Neural crest cell (in vitro differentiated cells): Measurements from ENCODE around the gene INO80B. TPM values are rescaled to one million over a fixed set of nuclear protein-coding genes. Genes with fewer than 3 reads are reported as not detected.
"Not testable (repeated sequence)": the region's sequence is repeated elsewhere in the genome, so short reads cannot be mapped to it uniquely, and the experiment has no call there.

Experiments used
- DNase-seq: peaks from one replicate; pipeline ENCODE4 v3.0.0; 2021; ENCODE audit warnings: low read depth, mixed read lengths, low spot score
- H3K27ac Mint-ChIP-seq: one replicate; pipeline ENCODE4 v1.8.0; 2021; ENCODE audit warnings: mild to moderate bottlenecking, mixed read lengths; ENCODE audit not compliant: unreplicated experiment
- H3K27me3 Mint-ChIP-seq: 2 replicates; pipeline ENCODE4 v1.8.0; 2021; ENCODE audit warnings: low read depth, mild to moderate bottlenecking, mixed read lengths
- H3K36me3 Mint-ChIP-seq: 2 replicates; pipeline ENCODE4 v1.8.0; 2021; ENCODE audit warnings: low read depth, mild to moderate bottlenecking, mixed read lengths
- H3K4me1 Mint-ChIP-seq: 2 replicates; pipeline ENCODE4 v1.8.0; 2021; ENCODE audit warnings: mixed read lengths
- H3K4me3 Mint-ChIP-seq: one replicate; pipeline ENCODE4 v1.8.0; 2021; ENCODE audit warnings: mild to moderate bottlenecking, mixed read lengths
- H3K9me3 Mint-ChIP-seq: 2 replicates; pipeline ENCODE4 v1.8.0; 2021; ENCODE audit warnings: mixed read lengths
- CTCF ChIP-seq: fragments of 200-600 bp; sonication (generic); conservative IDR thresholded peaks from 2 replicates; pipeline ENCODE4 v1.5.0; 2021; ENCODE audit warnings: antibody characterized with exemption, mild to moderate bottlenecking
- total RNA-seq: library from RNA; stranded (reverse); gene quantifications from 2 replicates; pipeline ENCODE4 v1.2.1, GENCODE V29; 2021

INO80B gene
- total RNA-seq, 1 donor from 2014 or later: 33.1 TPM

DNA sequence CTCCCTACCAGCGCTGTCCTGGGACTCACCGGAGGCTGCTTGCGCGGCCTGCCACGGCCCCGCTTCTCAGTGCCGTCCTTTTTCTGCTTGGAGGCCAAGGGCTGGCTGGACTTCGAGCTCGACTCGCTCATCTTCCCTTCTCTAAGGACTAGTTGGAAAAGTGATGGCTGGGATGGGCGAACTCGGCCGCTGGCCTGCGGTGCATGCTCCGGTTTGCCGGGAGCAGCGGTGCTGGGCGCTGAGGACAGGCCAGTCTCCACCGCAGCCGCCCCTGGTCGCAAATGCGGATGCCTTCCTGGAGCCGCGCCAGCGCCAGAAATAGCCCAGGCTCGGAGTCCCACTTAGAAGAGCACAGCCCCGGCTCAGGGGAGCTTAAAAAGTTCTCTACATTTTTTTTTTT, 36.6 kb upstream of the INO80B start:
- TF ChIP-seq CTCF: no peak
- no peak for DNase-seq

DNA sequence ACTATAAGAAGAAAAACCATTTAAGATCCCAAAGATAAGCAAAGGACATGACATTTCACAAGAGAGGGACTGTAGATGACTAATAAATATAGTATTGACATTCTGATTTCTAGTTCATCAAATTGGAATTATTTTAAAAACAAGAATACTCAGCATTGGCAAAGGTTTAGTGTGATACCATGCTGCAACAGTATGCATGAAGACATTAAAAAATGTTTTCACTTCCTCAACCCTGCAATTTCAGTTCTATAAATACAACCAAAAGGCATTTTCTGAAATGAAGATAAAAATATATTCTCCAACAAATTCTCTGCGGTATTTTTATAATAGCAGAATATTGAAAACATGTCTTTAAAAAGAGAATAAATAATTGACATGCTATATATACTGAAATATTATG, 35.5 kb upstream of the INO80B start:
- Mint-ChIP-seq H3K4me3 (no peak overlapping the region), H3K4me1 (peaks cover 23% of the 10 kb centered on the region), H3K9me3 (no peaks in the 10 kb centered on the region), H3K27ac (no peak overlapping the region), H3K27me3 (peaks cover 3% of the 10 kb centered on the region), H3K36me3 (no peaks in the 10 kb centered on the region)
- DNase-seq: no peak
- no peak for TF ChIP-seq CTCF

More for the DNA sequence above, 36.6 kb upstream of the INO80B start:
- H3K9me3 Mint-ChIP-seq: no peaks in the 10 kb centered on the region
- no peak overlapping the region for H3K4me3 Mint-ChIP-seq
- no peak overlapping the region for H3K27ac Mint-ChIP-seq
- H3K36me3 Mint-ChIP-seq: no peaks in the 10 kb centered on the region
- H3K4me1 Mint-ChIP-seq: peaks cover 19% of the 10 kb centered on the region
- H3K27me3 Mint-ChIP-seq: peaks cover 3% of the 10 kb centered on the region

DNA sequence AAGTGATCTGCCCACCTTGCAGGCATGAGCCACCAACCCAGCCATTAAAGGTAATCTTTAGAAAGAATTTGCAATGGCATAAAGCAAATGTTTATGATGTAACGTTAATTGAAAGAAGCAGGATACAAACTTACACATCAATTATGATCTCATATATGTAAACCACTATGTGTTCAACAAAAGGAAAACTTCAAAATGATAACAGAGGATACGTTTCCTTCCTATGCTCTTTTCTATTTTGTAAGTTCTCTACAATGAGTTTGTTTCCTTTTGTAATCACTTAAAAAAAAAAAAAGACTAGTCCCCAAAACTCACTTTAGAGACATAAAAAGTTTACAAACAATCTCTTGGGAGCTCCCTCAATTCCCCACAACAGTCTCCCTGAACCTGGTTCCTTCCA, 34.9 kb upstream of the INO80B start:
- Mint-ChIP-seq H3K4me3 (peak overlapping the region; percentile 70), H3K4me1 (peaks cover 23% of the 10 kb centered on the region), H3K36me3 (no peaks in the 10 kb centered on the region), H3K27ac (no peak overlapping the region), H3K27me3 (peaks cover 3% of the 10 kb centered on the region), H3K9me3 (no peaks in the 10 kb centered on the region)
- TF ChIP-seq CTCF: no peak
- DNase-seq: no peak

- peak overlapping the region; percentile 97 for H3K4me3 Mint-ChIP-seq
- H3K9me3 Mint-ChIP-seq, H3K27me3 Mint-ChIP-seq, H3K36me3 Mint-ChIP-seq, DNase-seq, H3K27ac Mint-ChIP-seq: not testable (repeated sequence)
- H3K4me1 Mint-ChIP-seq: peaks cover 23% of the 10 kb centered on the region
These were observed 34.3 kb upstream of the INO80B start for GRCh38 chr2:74420443-74421103.

- Mint-ChIP-seq H3K36me3 (no peaks in the 10 kb centered on the region), H3K27ac (peak within 1 kb of the TSS; percentile 99), H3K4me3 (peak within 1 kb of the TSS; percentile 97), H3K4me1 (peaks cover 23% of the 10 kb centered on the region), H3K9me3 (no peaks in the 10 kb centered on the region), H3K27me3 (peaks cover 3% of the 10 kb centered on the region)
- peak; percentile 88 for DNase-seq
- no peak for TF ChIP-seq CTCF
These were observed 33.5 kb upstream of the INO80B start, which contains the start of the genes C2orf81 and WDR54 for GRCh38 chr2:74421221-74421870. C2orf81 (minus strand) TSS chr2:74421619; CDS start chr2:74421560, 59 bp downstream. WDR54 (plus strand) TSS chr2:74421730; CDS start chr2:74422154, 424 bp downstream.
